Iris pigment epithelial cell (primary cell): ENCODE measurements around the gene SEC24D.
"Not testable (repeated sequence)": the region's sequence is repeated elsewhere in the genome, so short reads cannot be mapped to it uniquely, and the experiment has no call there.

Experiments
- DNase-seq: peaks from one replicate; pipeline ENCODE4 v3.0.0-alpha.2; 2011; ENCODE audit warnings: low read depth

SEC24D gene, protein sequence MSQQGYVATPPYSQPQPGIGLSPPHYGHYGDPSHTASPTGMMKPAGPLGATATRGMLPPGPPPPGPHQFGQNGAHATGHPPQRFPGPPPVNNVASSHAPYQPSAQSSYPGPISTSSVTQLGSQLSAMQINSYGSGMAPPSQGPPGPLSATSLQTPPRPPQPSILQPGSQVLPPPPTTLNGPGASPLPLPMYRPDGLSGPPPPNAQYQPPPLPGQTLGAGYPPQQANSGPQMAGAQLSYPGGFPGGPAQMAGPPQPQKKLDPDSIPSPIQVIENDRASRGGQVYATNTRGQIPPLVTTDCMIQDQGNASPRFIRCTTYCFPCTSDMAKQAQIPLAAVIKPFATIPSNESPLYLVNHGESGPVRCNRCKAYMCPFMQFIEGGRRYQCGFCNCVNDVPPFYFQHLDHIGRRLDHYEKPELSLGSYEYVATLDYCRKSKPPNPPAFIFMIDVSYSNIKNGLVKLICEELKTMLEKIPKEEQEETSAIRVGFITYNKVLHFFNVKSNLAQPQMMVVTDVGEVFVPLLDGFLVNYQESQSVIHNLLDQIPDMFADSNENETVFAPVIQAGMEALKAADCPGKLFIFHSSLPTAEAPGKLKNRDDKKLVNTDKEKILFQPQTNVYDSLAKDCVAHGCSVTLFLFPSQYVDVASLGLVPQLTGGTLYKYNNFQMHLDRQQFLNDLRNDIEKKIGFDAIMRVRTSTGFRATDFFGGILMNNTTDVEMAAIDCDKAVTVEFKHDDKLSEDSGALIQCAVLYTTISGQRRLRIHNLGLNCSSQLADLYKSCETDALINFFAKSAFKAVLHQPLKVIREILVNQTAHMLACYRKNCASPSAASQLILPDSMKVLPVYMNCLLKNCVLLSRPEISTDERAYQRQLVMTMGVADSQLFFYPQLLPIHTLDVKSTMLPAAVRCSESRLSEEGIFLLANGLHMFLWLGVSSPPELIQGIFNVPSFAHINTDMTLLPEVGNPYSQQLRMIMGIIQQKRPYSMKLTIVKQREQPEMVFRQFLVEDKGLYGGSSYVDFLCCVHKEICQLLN

DNA sequence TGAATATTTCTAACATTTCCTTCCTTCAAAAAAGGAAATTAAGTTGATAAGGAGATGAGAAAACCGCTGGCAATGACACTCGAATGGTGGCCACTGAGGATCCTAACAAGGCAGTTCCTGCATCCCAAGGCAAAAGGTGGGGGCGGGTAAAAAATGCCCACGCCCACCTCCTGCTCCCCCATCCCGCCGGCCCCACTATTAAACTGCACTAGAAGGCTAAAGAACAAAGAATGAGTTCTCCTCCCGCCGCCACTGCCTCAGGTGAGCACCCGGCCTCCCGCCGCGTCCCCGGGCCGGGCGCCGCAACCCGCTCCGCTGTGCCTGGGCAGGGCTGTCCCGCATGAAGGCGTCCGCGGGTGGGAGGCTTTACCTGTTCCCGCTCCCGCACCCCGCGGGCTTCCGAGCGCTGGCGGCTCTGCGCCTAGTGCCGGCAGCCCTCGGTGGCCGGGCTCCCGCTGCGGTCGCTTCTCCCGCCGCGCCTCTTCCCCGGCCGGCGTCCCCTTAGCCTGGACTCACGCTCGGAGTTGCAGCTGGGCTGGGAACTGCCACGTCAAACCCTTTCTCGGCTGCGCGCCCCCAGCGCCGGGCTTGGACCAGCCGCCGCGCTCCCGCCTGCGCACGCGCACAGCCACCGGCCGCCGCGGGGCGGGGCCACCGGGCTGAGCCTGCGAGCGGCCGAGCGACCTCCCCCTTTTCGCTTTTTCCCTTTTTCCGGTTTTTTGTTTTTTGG is at the start of gene SEC24D:
Gene SEC24D (minus strand): TSS at position 556 of the 730 bp plus-strand sequence. CDS start 2,430 bp downstream, outside the sequence.
- peak; percentile 80 for DNase-seq

DNA sequence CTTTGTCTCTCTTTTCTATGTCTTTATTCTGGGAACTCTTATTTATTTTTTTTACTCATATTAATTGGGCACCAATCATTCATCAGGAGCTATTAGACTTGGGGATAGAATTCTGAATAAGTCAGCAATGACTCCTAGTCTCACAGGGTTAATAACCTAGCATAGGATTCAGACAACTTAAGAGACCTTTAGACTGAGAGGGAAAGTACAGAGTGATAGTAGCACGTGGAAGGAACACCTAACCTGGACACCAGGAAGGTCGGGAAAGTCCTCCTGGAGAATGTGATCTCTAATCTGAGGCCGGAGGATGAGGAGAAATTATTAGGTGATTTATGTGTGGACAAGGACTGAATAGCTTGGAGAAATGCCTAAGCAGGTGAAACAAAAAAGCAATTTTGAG is 48.8 kb upstream of the SEC24D start:
- no peak for DNase-seq

DNA sequence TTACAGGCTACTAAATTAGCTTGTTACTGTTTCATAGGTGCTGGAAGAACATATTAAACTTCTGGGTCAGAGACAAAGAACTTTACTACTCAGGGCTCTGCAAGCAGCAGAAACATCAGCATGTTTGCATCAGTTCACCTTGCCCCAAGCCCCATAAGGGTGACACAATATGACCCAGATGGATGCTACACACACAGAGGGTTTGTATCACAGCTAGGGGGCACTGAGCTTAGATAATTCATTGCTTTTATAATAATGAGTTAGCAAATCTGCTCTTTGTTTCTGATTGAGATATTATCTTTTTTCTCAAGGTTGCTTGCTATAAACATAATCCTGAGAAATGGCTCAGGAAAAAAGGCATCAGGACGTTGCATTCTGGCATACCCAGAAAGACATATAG is 47.9 kb upstream of the SEC24D start:
- peak; percentile 12 for DNase-seq

DNA sequence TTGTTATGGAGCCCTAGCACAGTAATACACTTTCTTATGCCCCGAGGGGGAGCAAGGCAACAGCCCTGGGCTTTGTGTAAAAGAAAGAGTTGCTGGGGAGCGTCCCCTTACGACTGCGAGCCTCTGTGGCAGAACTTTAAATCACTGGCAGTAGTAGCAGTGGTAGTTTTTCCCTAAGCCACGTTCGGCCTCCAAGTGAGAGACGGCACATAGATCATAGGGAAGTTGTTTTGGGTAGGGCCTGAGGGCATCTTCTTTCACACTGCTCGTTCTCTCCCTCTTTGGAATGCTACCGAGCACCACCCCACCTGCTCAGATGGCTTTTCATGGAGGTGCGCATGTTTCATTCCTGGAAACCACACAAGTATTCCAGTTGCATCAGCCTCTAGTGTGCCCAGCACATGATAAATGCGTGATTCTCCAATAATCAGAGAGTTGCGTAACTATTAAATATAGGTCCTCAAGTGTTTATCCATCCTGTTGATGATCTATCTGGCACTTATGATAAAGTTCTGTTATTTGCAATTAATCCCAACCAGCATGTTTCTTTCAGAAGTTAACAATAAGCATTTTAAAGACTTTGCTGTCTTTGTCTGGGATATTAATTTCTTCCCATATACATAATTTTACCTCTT is 45.7 kb upstream of the SEC24D start:
- no peak for DNase-seq

DNA sequence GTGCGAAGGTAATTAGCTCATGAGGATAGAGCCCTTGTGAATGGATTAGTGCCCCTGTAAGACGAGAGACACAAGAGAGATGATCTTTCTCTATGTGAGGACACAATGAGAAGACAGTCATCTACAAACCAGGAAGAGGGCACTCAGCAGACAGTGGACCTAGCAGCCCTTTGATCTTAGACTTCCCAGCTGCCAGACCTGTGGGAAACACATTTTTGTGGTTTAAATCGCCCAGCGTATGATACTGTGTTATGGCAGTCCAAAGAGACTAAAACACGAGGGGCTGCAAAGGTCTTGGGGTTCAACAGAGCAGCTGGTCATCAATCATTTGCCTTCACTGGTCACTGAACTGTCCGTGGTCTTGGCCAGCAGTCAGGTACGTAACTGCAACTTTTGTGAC is 43.5 kb upstream of the SEC24D start:
- DNase-seq: no peak

DNA sequence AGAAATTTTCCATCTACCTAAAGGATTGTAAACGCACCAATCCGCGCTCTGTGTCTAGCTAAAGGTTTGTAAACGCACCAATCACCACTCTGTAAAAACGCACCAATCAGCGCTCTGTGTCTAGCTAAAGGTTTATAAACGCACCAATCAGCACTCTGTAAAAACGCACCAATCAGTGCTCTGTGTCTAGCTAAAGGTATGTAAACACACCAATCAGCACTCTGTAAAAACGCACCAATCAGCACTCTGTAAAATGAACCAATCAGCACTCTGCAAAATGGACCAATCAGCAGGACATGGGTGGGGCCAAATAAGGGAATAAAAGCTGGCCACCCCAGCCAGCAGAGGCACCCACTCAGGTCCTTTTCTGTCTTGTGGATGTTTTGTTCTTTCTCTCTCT is 42.6 kb upstream of the SEC24D start:
- not testable (repeated sequence) for DNase-seq

DNA sequence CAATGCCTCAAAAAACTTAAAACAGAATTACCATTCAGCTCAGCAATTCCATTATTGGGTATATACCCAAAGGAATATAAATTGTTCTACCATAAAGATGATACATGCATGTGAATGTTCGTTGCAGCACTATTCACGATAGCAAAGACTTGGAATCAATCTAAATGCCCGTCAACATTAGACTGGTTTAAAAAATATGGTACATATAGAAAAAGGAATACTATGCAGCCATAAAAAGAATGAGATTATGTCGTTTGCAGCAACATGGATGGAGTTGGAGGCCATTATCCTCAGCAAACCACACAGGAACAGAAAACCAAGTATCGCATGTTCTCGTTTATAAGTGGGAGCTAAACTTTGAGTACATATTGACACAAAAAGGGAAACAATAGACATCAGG is 41.9 kb upstream of the SEC24D start:
- DNase-seq: no peak

DNA sequence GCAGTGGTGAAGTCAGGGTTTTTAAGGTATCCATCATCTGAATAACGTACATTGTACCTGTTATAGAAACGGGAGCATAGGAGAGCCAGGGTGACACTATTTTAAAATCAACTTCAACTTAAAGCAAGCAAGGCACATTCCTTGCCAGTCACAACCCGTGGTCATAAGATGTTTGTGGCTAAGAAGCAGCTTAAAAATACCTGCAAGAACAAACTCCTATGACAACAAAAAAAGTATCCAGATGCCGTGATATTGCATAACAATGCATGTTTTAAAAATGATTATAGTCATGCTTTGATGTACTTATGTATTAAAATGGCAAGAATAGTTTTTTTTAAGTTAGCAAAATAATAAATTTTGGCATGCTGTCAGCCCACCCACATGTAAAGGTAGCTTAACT is 36.3 kb upstream of the SEC24D start:
- no peak for DNase-seq

DNA sequence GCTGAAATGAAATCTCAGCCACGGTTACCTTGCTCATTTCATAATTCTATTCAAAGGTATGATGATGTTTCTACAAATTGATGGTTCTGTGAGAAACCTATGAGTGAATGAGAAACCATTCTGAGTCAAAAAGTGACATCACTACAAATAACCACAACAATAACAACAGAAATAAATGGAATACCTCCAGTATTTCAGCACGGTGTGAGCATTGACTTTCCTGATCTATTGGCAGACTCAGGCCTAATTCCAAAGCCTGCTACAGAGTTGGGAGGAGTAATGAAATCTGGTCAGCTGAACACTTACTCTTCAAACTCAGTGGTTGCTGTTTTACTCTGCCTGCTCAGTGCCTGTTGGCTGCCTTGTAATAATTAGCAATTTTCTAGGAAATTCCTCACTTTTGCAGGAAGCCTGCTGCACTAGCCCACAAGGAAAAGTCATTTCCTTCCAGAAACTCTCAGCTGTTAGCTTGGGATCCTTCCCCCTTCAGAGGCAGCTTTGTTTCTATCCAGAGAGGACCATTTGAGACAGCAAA is 33.9 kb upstream of the SEC24D start:
- DNase-seq: peak; percentile 59

DNA sequence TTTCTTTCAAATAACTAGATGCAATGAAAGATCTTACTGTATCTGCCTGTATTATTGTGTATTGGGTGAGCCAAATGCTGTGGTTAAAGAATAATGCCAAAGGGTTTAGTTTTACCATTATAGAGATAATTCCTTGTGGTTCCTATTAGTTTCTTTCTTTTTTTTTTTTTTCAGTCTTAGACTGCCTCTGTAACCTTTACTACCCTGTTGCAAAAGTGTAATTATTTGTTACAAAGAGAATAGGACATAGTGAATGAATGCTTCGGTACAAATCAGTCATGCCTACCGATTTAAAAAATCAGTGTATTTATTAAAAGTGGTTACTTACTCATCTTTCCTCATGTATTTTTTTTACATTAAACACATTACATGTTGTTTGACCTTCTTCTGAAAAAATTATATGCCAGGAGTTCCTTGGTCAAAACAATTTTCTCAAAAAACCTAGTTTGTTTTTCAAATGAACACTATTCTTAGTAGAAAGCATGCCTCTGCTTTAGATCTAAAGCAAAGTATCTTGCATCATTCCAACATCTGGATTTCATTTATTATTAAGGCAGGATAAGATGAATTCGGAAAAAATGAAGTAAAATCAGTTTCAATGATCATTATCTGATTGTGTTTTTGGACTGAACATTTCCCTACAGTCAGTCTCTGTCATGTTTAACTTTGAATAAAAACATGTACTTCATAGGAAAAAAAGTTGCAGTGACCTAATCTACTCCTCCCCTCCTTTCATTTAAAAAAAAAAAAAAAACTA is 31.6 kb upstream of the SEC24D start:
- DNase-seq: no peak

DNA sequence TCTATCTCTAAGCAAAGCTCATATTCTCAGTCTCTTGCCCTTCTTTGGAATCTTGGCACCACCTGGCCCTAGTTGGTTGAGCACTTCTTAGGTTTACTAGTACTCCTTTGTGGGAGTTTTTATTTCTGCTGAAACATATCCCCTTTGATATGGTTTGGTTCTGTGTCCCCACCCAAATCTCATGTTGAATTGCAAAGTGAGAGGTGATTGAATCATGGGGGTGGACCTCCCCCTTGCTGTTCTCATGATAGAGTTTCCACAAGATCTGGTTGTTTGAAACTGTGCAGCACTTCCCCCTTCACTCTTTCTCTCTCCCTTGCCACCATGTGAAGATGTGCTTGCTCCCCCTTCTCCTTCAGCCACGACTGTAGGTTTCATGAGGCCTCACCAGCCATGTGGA is 30.5 kb upstream of the SEC24D start:
- DNase-seq: no peak

DNA sequence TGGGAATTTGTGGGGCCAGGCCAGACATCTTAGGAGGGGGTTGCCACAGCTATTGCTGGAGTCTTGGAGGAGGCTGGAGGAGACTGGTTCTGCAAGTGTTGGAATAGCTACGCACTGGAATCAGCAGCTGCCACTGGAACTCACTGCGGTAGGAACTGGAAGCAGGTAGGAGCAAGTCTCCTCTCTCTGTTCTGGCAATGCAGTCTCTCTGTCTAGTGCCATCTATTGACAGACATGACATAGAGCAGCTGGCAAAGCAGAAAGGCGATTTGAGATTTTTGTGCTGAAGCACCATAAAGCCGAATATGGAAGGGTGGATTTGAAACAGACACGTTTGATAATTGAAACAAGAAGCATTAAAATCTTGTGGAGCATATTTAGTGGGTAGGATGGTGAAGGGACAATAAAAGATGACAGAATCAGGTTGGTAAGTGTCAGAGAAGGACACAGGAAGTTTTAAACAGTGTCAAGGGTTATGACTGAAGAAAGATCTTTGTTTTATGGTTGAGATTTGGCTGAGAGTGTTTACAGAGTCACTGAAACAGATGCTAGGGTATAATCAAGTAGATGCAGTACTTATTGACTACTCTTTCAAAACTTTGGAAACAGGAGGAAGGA is 29.3 kb upstream of the SEC24D start:
- peak; percentile 70 for DNase-seq

DNA sequence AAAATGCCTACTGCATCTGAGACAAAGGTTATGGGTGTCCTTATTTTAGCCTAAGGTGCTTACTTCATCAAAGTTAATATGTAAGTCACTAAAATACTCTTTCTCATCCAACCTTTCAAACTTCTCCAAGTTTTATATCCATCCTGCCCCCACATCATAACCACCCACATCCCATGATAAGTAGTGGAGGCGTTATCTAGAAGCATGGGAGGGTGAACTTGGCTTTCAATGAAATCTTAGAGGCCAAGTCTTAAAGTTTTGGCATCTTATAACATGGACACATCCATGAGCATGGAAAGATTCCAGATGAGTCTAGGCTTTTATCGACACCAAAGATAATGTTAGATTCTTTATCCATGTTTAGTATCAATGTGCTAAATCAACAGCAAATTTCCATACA is 22.9 kb upstream of the SEC24D start:
- no peak for DNase-seq

DNA sequence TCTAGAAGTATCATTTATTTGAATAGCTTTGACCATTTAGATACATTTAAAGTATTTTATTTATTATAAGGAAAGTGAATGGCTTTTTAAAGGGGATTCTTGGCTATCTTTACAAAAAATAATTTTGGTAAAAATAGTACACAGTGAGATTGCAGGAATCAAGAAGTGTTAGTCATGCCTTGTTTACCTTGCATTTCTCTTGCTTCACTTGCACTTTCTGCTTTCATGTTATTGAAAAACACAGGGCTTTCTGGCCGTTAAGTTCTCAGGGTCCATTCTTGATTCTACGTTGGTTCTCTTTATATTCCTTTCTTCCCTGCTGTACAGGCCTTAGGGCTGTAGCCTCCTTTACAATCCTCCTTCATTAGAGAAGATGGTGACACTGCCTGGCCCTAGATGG is 21.8 kb upstream of the SEC24D start:
- peak; percentile 31 for DNase-seq

DNA sequence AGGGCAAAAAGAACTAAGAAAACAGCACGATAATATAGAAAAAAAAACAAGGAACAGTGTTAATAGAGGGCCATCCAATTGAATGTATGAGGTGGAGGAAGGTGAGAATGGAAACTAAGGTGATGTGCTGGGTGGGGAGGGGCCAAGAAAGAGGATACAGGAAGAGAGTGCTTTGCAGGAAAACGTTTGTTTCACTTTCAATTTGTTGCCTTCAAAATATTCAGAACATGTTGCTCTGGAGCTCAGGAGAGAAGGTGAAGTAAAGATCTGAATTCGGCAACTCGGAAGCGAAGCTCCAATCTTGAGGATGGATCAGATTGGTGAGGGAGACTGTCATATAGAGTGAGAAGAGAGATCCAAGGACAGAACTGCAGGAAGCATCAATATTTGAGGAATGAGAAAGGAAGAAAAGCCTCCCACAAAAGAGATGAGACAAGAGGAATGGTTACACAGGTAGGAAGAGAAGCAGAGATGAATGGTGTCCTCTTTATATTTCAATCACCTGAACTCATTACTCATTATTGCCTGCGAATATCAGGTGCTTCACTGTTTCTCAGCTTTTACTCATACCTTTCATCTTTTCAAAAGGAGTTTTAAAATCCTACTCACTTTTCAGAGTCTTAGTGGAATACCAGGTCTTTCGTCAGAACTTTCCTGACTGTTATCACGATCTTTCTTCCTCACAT is 14.7 kb upstream of the SEC24D start:
- peak; percentile 31 for DNase-seq

DNA sequence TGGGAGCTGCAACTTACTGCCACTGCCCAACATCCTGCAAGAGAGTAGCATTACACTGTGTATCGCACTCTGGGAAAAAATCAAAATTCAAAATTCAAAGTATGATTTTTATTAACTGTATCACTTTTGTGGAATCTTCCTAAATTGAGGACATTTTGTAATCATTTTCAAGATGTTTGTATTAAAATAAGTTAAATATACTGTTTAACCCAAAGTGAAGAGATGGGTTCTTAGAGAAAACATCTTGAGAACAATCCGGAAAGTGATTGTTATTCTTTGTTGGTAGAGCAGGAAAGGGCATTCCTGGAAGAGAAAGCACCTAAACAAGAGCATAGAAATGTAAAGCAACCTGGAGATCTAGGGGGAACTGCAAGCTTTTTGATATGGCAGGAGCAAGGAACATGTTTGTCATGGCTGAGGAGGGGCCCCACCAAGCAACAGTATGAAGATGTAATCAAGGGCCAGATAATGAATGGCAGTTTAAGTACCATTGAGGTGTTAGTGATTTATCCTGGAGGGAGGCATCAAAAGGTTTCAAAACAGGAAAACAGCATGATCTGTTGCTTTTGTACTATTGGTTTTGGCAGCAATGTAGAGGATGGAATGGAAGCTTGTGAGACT is 14.1 kb upstream of the SEC24D start:
- no peak for DNase-seq

DNA sequence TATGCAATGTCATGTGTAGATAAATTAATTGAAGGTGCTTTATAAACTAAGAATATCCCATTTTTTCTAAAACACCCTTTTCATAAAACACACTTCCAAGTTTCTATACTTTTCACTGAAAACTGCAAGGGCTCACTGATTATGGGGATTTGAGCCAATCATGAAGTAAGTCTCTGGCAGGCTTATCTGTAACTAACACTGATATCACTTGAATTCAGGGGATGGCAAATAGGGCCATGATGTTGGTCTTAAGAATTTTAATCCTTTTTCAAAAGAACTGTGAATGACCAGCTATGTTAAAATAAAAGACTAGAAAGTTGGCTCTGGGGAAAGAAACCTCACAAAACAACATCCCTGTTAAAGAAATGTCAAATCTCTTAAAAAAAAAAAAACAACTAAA is 13.0 kb upstream of the SEC24D start:
- DNase-seq: no peak

DNA sequence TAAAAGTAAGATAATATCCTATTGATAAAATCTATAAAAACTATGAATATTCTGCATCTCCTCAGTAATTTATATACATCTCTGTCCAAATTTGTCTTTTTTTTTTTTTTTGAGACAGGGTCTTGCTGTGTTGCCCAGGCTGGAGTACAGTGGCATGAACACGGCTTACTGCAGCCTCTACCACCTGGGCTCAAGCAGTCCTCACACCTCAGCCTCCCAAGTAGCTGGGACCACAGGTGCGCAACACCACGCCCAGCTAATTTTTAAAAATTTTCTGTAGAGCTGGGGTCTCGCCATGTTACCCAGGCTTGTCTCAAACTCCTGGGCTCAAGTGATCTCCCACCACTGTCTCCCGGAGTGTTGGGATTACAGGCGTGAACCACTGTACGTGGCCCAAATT is 12.3 kb upstream of the SEC24D start:
- no peak for DNase-seq

DNA sequence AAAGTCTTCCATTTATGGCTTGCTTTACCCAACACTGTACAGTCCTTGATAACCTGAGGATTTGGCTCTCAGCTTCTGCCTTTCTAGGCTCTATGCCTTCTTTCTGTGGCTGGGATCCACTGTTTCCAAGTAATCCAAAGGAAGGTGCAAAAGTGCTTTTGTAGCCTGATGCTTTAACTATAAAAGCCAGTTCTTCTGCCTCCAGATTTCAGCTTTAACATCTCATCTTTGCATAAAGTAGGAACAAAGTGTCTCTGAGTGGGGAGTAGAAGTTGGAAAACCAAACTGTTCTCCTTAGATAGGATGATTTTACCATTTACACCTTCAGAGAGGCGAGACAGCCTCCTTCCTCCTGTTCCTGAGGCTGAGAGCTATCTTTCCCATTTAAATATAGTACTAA is 11.1 kb upstream of the SEC24D start:
- DNase-seq: no peak
